Measurements from ENCODE around the gene MTARC1. TPM values are rescaled to one million over a fixed set of nuclear protein-coding genes. Genes with fewer than 3 reads are reported as not detected.

Gene MTARC1
- total RNA-seq, 6 donors from 2014 or later, result 10.0 to 41.7 (median 22.3) TPM

- Histone ChIP-seq H3K36me3 (peaks cover 0 to 72% (median 20%) of the 10 kb centered on the region in 4 donors), H3K27me3 (no peaks in the 10 kb centered on the region), H3K4me3 (no peak overlapping the region), H3K4me1 (peaks cover 20 to 26% (median 24%) of the 10 kb centered on the region in 4 donors), H3K27ac (peak overlapping the region; percentile 48 to 79 (median 62)), H3K9me3 (no peaks in the 10 kb centered on the region)
- peak in 1 of 6 experiments; percentile 11 for TF ChIP-seq CTCF (IDR thresholded peaks at IDR 0.05)
- no peak for TF ChIP-seq POLR2AphosphoS5 (IDR thresholded peaks at IDR 0.05)
- DNase-seq, result peak in 1 of 2 donors; percentile 70
- WGBS, 2 donors, result 32 to 48% methylated on average over 5 of the region's 5 CpGs
- ATAC-seq (ENCODE audit: low FRiP score in 2 of 2), result peak; percentile 54 to 63
Observed at GRCh38 chr1:220768126-220768601, 18.5 kb upstream of the MTARC1 start.

- ATAC-seq (ENCODE audit: low FRiP score in 2 of 2) (no peak), DNase-seq (peak in 1 of 2 donors; percentile 61)
- peaks cover 0 to 66% (median 16%) of the 10 kb centered on the region in 4 donors for H3K36me3 ChIP-seq
- H3K4me3 ChIP-seq, result no peak overlapping the region
- WGBS, 2 donors, result 95 to 97% methylated on average over 6 to 13 of the region's 13 CpGs
- H3K27ac ChIP-seq, result peak overlapping the region in 1 of 4 donors; percentile 79
- H3K27me3 ChIP-seq, result no peaks in the 10 kb centered on the region
- no peaks in the 10 kb centered on the region for H3K9me3 ChIP-seq
- no peak for TF ChIP-seq EP300 (IDR thresholded peaks at IDR 0.05)
- peaks cover 20 to 26% (median 24%) of the 10 kb centered on the region in 4 donors for H3K4me1 ChIP-seq
Observed at GRCh38 chr1:220769205-220769604, 17.5 kb upstream of the MTARC1 start.

GRCh38 chr1:220770245-220770913 is 16.3 kb upstream of the MTARC1 start:
- Histone ChIP-seq H3K4me1 (peaks cover 20 to 26% (median 24%) of the 10 kb centered on the region in 4 donors), H3K36me3 (peaks cover 0 to 58% (median 16%) of the 10 kb centered on the region in 4 donors), H3K9me3 (no peaks in the 10 kb centered on the region), H3K27ac (no peak overlapping the region), H3K27me3 (no peaks in the 10 kb centered on the region), H3K4me3 (no peak overlapping the region)
- TF ChIP-seq POLR2AphosphoS5 (IDR thresholded peaks at IDR 0.05) (no peak), POLR2A (IDR thresholded peaks at IDR 0.05) (no peak), CTCF (IDR thresholded peaks at IDR 0.05) (no peak), EP300 (IDR thresholded peaks at IDR 0.05) (no peak)
- ATAC-seq (ENCODE audit: low FRiP score in 2 of 2) (no peak), DNase-seq (no peak)
- WGBS, 2 donors, result 87 to 88% methylated on average over 15 of the region's 15 CpGs

- no peak for DNase-seq
Observed at GRCh38 chr1:220772846-220773245, 13.9 kb upstream of the MTARC1 start.

More at GRCh38 chr1:220772846-220773245, 13.9 kb upstream of the MTARC1 start:
- no peak for ATAC-seq (ENCODE audit: low FRiP score in 2 of 2)
- TF ChIP-seq CTCF (IDR thresholded peaks at IDR 0.05) (no peak), POLR2AphosphoS5 (IDR thresholded peaks at IDR 0.05) (no peak), POLR2A (IDR thresholded peaks at IDR 0.05) (no peak), EP300 (IDR thresholded peaks at IDR 0.05) (no peak)
- Histone ChIP-seq H3K27me3 (no peaks in the 10 kb centered on the region), H3K9me3 (no peaks in the 10 kb centered on the region), H3K36me3 (peaks cover 0 to 67% (median 16%) of the 10 kb centered on the region in 4 donors), H3K4me1 (peaks cover 13 to 21% (median 17%) of the 10 kb centered on the region in 4 donors), H3K27ac (peak overlapping the region in 1 of 4 donors; percentile 48), H3K4me3 (no peak overlapping the region)
- 83 to 87% methylated on average over 4 of the region's 4 CpGs for WGBS, 2 donors

Data from upper lobe of left lung (tissue), 6 donors.